A549 (cell line): ENCODE results near the gene ZC3H13. TPM values are rescaled to one million over a fixed set of nuclear protein-coding genes. Genes with fewer than 3 reads are reported as not detected.

Source experiments
- ATAC-seq, 2 experiments: fragments of 200-7000 bp in 1 of 2; fragments of >200 bp in 1 of 2; cut with Nextera tagmentation in 1 of 2; cut with Tn5 transposase in 1 of 2; 3 replicates each; pipeline versions ENCODE4 v1.8.0 to v1.9.1; 2018 to 2020; ENCODE audit warnings: mild to moderate bottlenecking in 1 of 2, moderate library complexity in 1 of 2
- CTCF ChIA-PET: fragments of 300-600 bp; sonication (Branson Sonifier 250); formaldehyde crosslinking; extraction: SDS; loops from one replicate; lab custom pipeline; 2021; ENCODE audit warnings: antibody characterized with exemption, inconsistent platforms; lab: Yijun Ruan, JAX
- POLR2A ChIA-PET: fragments of 350-600 bp; formaldehyde crosslinking; extraction: SDS; loops from one replicate; lab custom pipeline; 2021; ENCODE audit warnings: antibody characterized with exemption, inconsistent platforms; lab: Yijun Ruan, JAX
- DNase-seq, 2 experiments: peaks; one replicate each; pipeline versions ENCODE4 v3.0.0 to v3.0.0-alpha.2; 2011 to 2016; ENCODE audit warnings: low read depth in 1 of 2, low spot score in 1 of 2
- FAIRE-seq: peaks from 2 replicates; lab custom pipeline; 2011; peaks lifted over from hg19 to GRCh38; lab: Jason Lieb, UNC
- H3K27ac ChIP-seq, 2 experiments: fragments of >200 bp; sonication (Bioruptor Twin); formaldehyde crosslinking; 3 replicates each; pipeline ENCODE4 v1.5.1; 2016 to 2017
- H3K4me1 ChIP-seq: fragments of >200 bp; sonication (Bioruptor Twin); formaldehyde crosslinking; 3 replicates; pipeline ENCODE4 v1.6.1; 2016
- H3K4me2 ChIP-seq: fragments of >200 bp; sonication (Bioruptor Twin); formaldehyde crosslinking; 3 replicates; pipeline ENCODE4 v1.6.1; 2016
- H3K4me3 ChIP-seq: fragments of >200 bp; sonication (Bioruptor Twin); formaldehyde crosslinking; 3 replicates; pipeline ENCODE4 v1.5.1; 2016
- H3K9me3 ChIP-seq: fragments of >200 bp; sonication (Bioruptor Twin); formaldehyde crosslinking; 3 replicates; pipeline ENCODE4 v1.6.1; 2016
- ATOH8 ChIP-seq: fragments of 250-450 bp; sonication (Bioruptor Pico); IDR thresholded peaks from 2 replicates; pipeline ENCODE4 v1.5.0; 2020; ENCODE audit warnings: low read depth, mild to moderate bottlenecking, moderate library complexity
- CEBPB ChIP-seq, 2 experiments: fragments of >200 bp in 1 of 2; sonication (Bioruptor Twin) in 1 of 2; formaldehyde crosslinking in 1 of 2; IDR thresholded peaks; 2 replicates each; pipeline ENCODE4 v1.6.1; 2012 to 2016
- EP300 ChIP-seq, 2 experiments: fragments of >200 bp; sonication (Bioruptor Twin); formaldehyde crosslinking; IDR thresholded peaks; 2 replicates in 1 of 2; 3 replicates in 1 of 2; pipeline ENCODE4 v1.6.1; 2016 to 2017
- FOSB ChIP-seq: fragments of 250-450 bp; sonication (Bioruptor Pico); IDR thresholded peaks from 2 replicates; pipeline ENCODE4 v1.5.0; 2020; ENCODE audit warnings: mild to moderate bottlenecking, moderate library complexity
- FOSL2 ChIP-seq, 2 experiments: fragments of 450-650 bp in 1 of 2; fragments of >200 bp in 1 of 2; sonication (Bioruptor Twin) in 1 of 2; formaldehyde crosslinking; IDR thresholded peaks; 2 replicates each; pipeline versions ENCODE4 v1.5.0 to v1.6.1; 2016 to 2020; ENCODE audit warnings: mild to moderate bottlenecking in 1 of 2, moderate library complexity in 1 of 2
- HDAC2 ChIP-seq: fragments of 200-600 bp; sonication (generic); IDR thresholded peaks from 2 replicates; pipeline ENCODE4 v1.6.1; 2016
- HEYL ChIP-seq: fragments of 250-450 bp; sonication (Bioruptor Pico); IDR thresholded peaks from 2 replicates; pipeline ENCODE4 v1.8.0; 2021; ENCODE audit warnings: mild to moderate bottlenecking, moderate library complexity
- HOXA7 ChIP-seq: fragments of 250-450 bp; sonication (Bioruptor Pico); IDR thresholded peaks from 2 replicates; pipeline ENCODE4 v1.5.0; 2020; ENCODE audit warnings: mild to moderate bottlenecking, moderate library complexity
- HOXB13 ChIP-seq: fragments of 250-450 bp; sonication (Bioruptor Pico); IDR thresholded peaks from 2 replicates; pipeline ENCODE4 v1.5.0; 2020; ENCODE audit warnings: low read depth, mild to moderate bottlenecking, moderate library complexity
- HOXB5 ChIP-seq: fragments of 250-450 bp; sonication (Bioruptor Pico); IDR thresholded peaks from 2 replicates; pipeline ENCODE4 v1.5.0; 2020; ENCODE audit warnings: mild to moderate bottlenecking, moderate library complexity
- MAFK ChIP-seq: fragments of 450-650 bp; IDR thresholded peaks from 2 replicates; pipeline ENCODE4 v1.6.1; 2014; ENCODE audit not compliant: partially characterized antibody
- MAX ChIP-seq: IDR thresholded peaks from 2 replicates; pipeline ENCODE4 v1.6.1; 2012
- MYC ChIP-seq: IDR thresholded peaks from 2 replicates; pipeline ENCODE4 v1.6.1; 2012; ENCODE audit warnings: mild to moderate bottlenecking, inconsistent platforms, low read length, improper control_type of control experiment, borderline replicate concordance
- RARB ChIP-seq: fragments of 250-450 bp; sonication (Bioruptor Pico); IDR thresholded peaks from 2 replicates; pipeline ENCODE4 v1.8.0; 2021; ENCODE audit warnings: mild to moderate bottlenecking, moderate library complexity
- RNF2 ChIP-seq: fragments of 200-600 bp; sonication (generic); IDR thresholded peaks from 2 replicates; pipeline ENCODE4 v1.6.1; 2016; ENCODE audit warnings: low read depth, mild to moderate bottlenecking, antibody characterized with exemption, moderate library complexity, borderline replicate concordance
- SREBF2 ChIP-seq: fragments of 450-650 bp; IDR thresholded peaks from 2 replicates; pipeline ENCODE4 v1.6.1; 2014; ENCODE audit warnings: mild to moderate bottlenecking, moderate library complexity
- ZC3H11A ChIP-seq: fragments of 450-650 bp; IDR thresholded peaks from 2 replicates; pipeline ENCODE4 v1.6.1; 2014; ENCODE audit warnings: antibody characterized with exemption, mild to moderate bottlenecking
- ZFP36 ChIP-seq: fragments of 450-650 bp; IDR thresholded peaks from 2 replicates; pipeline ENCODE4 v1.6.1; 2014; ENCODE audit warnings: borderline replicate concordance; ENCODE audit not compliant: partially characterized antibody
- ZSCAN20 ChIP-seq: fragments of 250-450 bp; sonication (Bioruptor Pico); IDR thresholded peaks from 2 replicates; pipeline ENCODE4 v1.8.0; 2022; ENCODE audit warnings: mild to moderate bottlenecking, moderate library complexity
- WGBS: methylation state at CpG from one replicate; pipeline ENCODE4 v1.1.6; 2017; ENCODE audit errors: missing lambda C conversion rate; 5-methylcytosine and 5-hydroxymethylcytosine counted together
- polyA plus RNA-seq, 4 experiments: library from polyadenylated mRNA; depleted of rRNA in 3 of 4; stranded (reverse); fragments of >200 nt; fragmentation: RNase III in 1 of 4; extraction: RNeasy Plus Mini Kit Qiagen cat#74134 plus additional on column Dnase treatment in 1 of 4; gene quantifications; 2 replicates in 3 of 4; 3 replicates in 1 of 4; pipeline ENCODE4 v1.2.3, GENCODE V29; 2011 to 2017
- TF ChIP-seq, protein P1 (sequence below): fragments of 150-350 bp; IDR thresholded peaks from 2 replicates; pipeline ENCODE4 v1.6.1; 2014; ENCODE audit warnings: low read depth, mild to moderate bottlenecking, low read length
- TF ChIP-seq, protein P2 (sequence below): fragments of 200-600 bp; sonication (generic); IDR thresholded peaks from 2 replicates; pipeline ENCODE4 v1.6.1; 2016; ENCODE audit warnings: antibody characterized with exemption, mild to moderate bottlenecking, moderate library complexity

Gene ZC3H13
- polyA plus RNA-seq, 2 of the 4 experiments (the other 2 are of a cell fraction) = 9.5 to 17.5 TPM

- H3K9me3 ChIP-seq = no peaks in the 10 kb centered on the region
- ChIA-PET CTCF (no interaction called here), POLR2A (no interaction called here)
- no peak for TF ChIP-seq ZFP36
- no peak for TF ChIP-seq HOXB5 (CRISPR knock-in tag)
- TF ChIP-seq ZSCAN20 = no peak
- TF ChIP-seq ATOH8 (CRISPR knock-in tag) = no peak
- TF ChIP-seq HOXA7 (CRISPR knock-in tag) = no peak
- no peak overlapping the region for H3K4me3 ChIP-seq
- WGBS = 90% methylated on average over 6 of the region's 6 CpGs
- FAIRE-seq (no peak), ATAC-seq (no peak), DNase-seq (no peak)
- no peak overlapping the region for H3K4me2 ChIP-seq
- no peaks in the 10 kb centered on the region for H3K4me1 ChIP-seq
- no peak overlapping the region for H3K27ac ChIP-seq
Measured at GRCh38 chr13:46039411-46040182, 12.9 kb downstream of the ZC3H13 start.

DNA sequence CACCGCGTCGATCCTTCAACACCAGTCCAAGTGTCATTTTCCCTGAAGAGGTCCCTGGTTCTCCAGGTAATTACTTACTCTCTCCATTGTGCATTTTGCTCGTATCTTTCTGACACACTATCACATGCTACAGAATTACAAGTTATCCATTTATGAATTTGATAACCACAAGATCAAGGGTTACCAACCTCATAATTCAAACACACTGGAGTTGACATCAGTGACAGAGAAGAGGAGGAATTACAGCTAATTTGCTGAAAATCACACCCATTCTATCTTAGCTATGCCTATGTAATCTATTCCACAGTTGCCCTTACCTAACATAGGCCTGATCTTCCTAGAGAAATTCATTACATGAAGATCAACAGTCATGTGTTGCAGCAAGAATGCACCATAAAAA is 14.2 kb downstream of the ZC3H13 start:
- no peak for DNase-seq
- H3K27ac ChIP-seq = no peak overlapping the region
- 100% methylated on average over 4 of the region's 4 CpGs for WGBS
- no peaks in the 10 kb centered on the region for H3K4me1 ChIP-seq
- FAIRE-seq = no peak
- no peak overlapping the region for H3K4me3 ChIP-seq
- TF ChIP-seq HOXB5 (CRISPR knock-in tag) (no peak), MYC (no peak), HEYL (CRISPR knock-in tag) (no peak)
- ATAC-seq = no peak
- no peak overlapping the region for H3K4me2 ChIP-seq
- no peaks in the 10 kb centered on the region for H3K9me3 ChIP-seq
- CTCF ChIA-PET = no interaction called here
- POLR2A ChIA-PET = no interaction called here

- POLR2A ChIA-PET = no interaction called here
- Histone ChIP-seq H3K4me1 (no peaks in the 10 kb centered on the region), H3K4me3 (no peak overlapping the region), H3K9me3 (peaks cover 8% of the 10 kb centered on the region; the same call in 1 of the 3 replicates), H3K27ac (no peak overlapping the region), H3K4me2 (no peak overlapping the region)
- 86% methylated on average over 2 of the region's 2 CpGs for WGBS
- TF ChIP-seq MAX (no peak), FOSB (CRISPR knock-in tag) (no peak), RARB (no peak), ZC3H11A (no peak), RNF2 (no peak), MAFK (no peak)
- TF ChIP-seq, protein P1, sequence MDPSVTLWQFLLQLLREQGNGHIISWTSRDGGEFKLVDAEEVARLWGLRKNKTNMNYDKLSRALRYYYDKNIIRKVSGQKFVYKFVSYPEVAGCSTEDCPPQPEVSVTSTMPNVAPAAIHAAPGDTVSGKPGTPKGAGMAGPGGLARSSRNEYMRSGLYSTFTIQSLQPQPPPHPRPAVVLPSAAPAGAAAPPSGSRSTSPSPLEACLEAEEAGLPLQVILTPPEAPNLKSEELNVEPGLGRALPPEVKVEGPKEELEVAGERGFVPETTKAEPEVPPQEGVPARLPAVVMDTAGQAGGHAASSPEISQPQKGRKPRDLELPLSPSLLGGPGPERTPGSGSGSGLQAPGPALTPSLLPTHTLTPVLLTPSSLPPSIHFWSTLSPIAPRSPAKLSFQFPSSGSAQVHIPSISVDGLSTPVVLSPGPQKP = no peak
- FAIRE-seq (no peak), ATAC-seq (no peak), DNase-seq (no peak)
- CTCF ChIA-PET = no interaction called here
Measured at GRCh38 chr13:46035066-46035465, 17.5 kb downstream of the ZC3H13 start.

- FAIRE-seq (no peak), ATAC-seq (no peak), DNase-seq (no peak)
- ChIA-PET CTCF (no interaction called here), POLR2A (no interaction called here)
- Histone ChIP-seq H3K9me3 (peaks cover 12% of the 10 kb centered on the region; the same call in 1 of the 3 replicates), H3K27ac (no peak overlapping the region), H3K4me2 (no peak overlapping the region), H3K4me1 (no peaks in the 10 kb centered on the region), H3K4me3 (no peak overlapping the region)
- TF ChIP-seq CEBPB (IDR thresholded peaks at IDR 0.05) (no peak), EP300 (IDR thresholded peaks at IDR 0.05) (no peak), HOXB13 (CRISPR knock-in tag) (no peak), ZC3H11A (no peak), SREBF2 (no peak), FOSL2 (IDR thresholded peaks at IDR 0.05) (no peak), FOSL2 (CRISPR knock-in tag; IDR thresholded peaks at IDR 0.05) (no peak), HDAC2 (no peak)
- TF ChIP-seq, protein P2, sequence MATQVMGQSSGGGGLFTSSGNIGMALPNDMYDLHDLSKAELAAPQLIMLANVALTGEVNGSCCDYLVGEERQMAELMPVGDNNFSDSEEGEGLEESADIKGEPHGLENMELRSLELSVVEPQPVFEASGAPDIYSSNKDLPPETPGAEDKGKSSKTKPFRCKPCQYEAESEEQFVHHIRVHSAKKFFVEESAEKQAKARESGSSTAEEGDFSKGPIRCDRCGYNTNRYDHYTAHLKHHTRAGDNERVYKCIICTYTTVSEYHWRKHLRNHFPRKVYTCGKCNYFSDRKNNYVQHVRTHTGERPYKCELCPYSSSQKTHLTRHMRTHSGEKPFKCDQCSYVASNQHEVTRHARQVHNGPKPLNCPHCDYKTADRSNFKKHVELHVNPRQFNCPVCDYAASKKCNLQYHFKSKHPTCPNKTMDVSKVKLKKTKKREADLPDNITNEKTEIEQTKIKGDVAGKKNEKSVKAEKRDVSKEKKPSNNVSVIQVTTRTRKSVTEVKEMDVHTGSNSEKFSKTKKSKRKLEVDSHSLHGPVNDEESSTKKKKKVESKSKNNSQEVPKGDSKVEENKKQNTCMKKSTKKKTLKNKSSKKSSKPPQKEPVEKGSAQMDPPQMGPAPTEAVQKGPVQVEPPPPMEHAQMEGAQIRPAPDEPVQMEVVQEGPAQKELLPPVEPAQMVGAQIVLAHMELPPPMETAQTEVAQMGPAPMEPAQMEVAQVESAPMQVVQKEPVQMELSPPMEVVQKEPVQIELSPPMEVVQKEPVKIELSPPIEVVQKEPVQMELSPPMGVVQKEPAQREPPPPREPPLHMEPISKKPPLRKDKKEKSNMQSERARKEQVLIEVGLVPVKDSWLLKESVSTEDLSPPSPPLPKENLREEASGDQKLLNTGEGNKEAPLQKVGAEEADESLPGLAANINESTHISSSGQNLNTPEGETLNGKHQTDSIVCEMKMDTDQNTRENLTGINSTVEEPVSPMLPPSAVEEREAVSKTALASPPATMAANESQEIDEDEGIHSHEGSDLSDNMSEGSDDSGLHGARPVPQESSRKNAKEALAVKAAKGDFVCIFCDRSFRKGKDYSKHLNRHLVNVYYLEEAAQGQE = no peak
Measured at GRCh38 chr13:46032341-46032740, 20.2 kb downstream of the ZC3H13 start.
